Esophagus squamous epithelium (tissue), 5 donors: ENCODE data around the gene STX10. TPM values are rescaled to one million over a fixed set of nuclear protein-coding genes. Genes with fewer than 3 reads are reported as not detected.

ENCODE experiments used
- DNase-seq: peaks from one replicate; lab custom pipeline; 2025; lab: John Stamatoyannopoulos, UW
- H3K27ac ChIP-seq, 4 donors: fragments of 200-600 bp; sonication (generic); one replicate each; pipeline ENCODE4 v1.5.1; 2016 to 2019; ENCODE audit warnings: mild to moderate bottlenecking in 1 of 4
- H3K27me3 ChIP-seq, 4 donors: fragments of 200-600 bp; sonication (generic); 1 replicate in 3 of 4; 2 replicates in 1 of 4; pipeline versions ENCODE4 v1.5.1 to v1.6.0; 2017 to 2021; ENCODE audit warnings: antibody characterized with exemption in 1 of 4
- H3K36me3 ChIP-seq, 3 donors: fragments of 200-600 bp; sonication (generic); one replicate each; pipeline ENCODE4 v1.5.1; 2016 to 2019
- H3K4me1 ChIP-seq, 3 donors: fragments of 200-600 bp; sonication (generic); one replicate each; pipeline ENCODE4 v1.5.1; 2017 to 2019
- H3K4me3 ChIP-seq, 4 donors: fragments of 200-600 bp; sonication (generic); 1 replicate in 3 of 4; 2 replicates in 1 of 4; pipeline ENCODE4 v1.5.1; 2016 to 2019; ENCODE audit warnings: mild to moderate bottlenecking in 2 of 4, moderate library complexity in 1 of 4
- H3K9me3 ChIP-seq, 3 donors: fragments of 200-600 bp; sonication (generic); one replicate each; pipeline ENCODE4 v1.5.1; 2016 to 2019
- POLR2A ChIP-seq, 4 donors: fragments of 450-650 bp; IDR thresholded peaks; one replicate each; pipeline ENCODE4 v1.6.1; 2017; ENCODE audit warnings: antibody characterized with exemption in 4 of 4, mild to moderate bottlenecking in 4 of 4, moderate library complexity in 3 of 4
- WGBS, 2 donors: methylation state at CpG; one replicate each; pipeline ENCODE4 v1.1.5; 2018; 5-methylcytosine and 5-hydroxymethylcytosine counted together
- intact Hi-C: fragments of 100-400 bp; cut with DNase I; formaldehyde crosslinking; loops from one replicate; pipeline ENCODE4 v1.15.0; 2022
- total RNA-seq, 4 donors: library from RNA; depleted of rRNA; stranded (reverse); fragments of >200 nt; gene quantifications; one replicate each; pipeline ENCODE4 v1.1.0, GENCODE V29; 2016
- TF ChIP-seq, protein P1 (sequence below), 6 experiments: fragments of 450-650 bp in 4 of 6; fragments of 200-600 bp in 2 of 6; sonication (generic) in 2 of 6; IDR thresholded peaks; one replicate each; pipeline ENCODE4 v1.5.1; 2016 to 2019; ENCODE audit warnings: antibody characterized with exemption in 6 of 6, mild to moderate bottlenecking in 4 of 6, moderate library complexity in 4 of 6
- donor health status: DM: yes; HTN: yes; CAD: no.

STX10 gene
- total RNA-seq, 4 donors from 2014 or later = 50.3 to 80.4 (median 69.3) TPM

DNA sequence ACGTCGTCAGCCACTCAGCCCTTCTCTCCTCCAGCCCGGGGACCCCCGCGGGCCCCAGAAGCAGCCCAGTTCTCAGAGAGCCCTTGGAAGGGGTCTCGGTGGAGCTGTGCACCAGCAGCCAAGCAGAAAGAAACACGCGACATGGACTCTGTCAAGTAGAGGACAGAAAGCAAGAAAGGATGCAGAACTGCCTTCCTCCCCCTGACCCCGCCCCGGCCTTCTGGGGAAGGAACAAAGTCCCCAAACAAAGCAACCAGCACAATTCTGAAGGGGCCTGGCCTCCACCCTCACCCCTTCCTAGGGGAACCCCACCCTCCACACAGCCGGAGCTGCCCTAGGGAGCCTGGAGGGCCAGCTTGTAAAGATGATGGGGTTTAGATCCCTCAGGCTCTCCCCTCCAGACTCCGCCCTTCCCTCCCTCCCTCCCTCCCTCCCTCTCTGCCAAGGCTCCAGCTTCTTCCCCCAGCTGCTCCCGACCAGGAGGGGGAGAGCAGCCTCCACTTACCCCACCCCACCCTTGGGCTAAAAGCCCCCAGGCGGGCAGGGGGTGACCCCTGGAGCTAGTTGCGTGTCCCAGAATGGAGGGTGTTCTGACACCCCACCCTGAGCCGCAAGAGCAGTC, 55.3 kb downstream of the STX10 start:
- intact Hi-C loops = loop anchor here (5.0 kb wide), 1 partner anchor 113 kb away; no protein-coding TSS in a partner anchor
- 65 to 68% methylated on average over 10 to 14 of the region's 16 CpGs for WGBS, 2 donors
- H3K27me3 ChIP-seq = peaks cover 0 to 9% (median 0%) of the 10 kb centered on the region in 4 donors
- peak overlapping the region in 2 of 4 donors; percentile 23 to 47 for H3K4me3 ChIP-seq
- peaks cover 0 to 56% (median 0%) of the 10 kb centered on the region in 3 donors for H3K36me3 ChIP-seq
- H3K9me3 ChIP-seq = no peaks in the 10 kb centered on the region
- no peak for TF ChIP-seq POLR2A (IDR thresholded peaks at IDR 0.05)
- TF ChIP-seq, protein P1, sequence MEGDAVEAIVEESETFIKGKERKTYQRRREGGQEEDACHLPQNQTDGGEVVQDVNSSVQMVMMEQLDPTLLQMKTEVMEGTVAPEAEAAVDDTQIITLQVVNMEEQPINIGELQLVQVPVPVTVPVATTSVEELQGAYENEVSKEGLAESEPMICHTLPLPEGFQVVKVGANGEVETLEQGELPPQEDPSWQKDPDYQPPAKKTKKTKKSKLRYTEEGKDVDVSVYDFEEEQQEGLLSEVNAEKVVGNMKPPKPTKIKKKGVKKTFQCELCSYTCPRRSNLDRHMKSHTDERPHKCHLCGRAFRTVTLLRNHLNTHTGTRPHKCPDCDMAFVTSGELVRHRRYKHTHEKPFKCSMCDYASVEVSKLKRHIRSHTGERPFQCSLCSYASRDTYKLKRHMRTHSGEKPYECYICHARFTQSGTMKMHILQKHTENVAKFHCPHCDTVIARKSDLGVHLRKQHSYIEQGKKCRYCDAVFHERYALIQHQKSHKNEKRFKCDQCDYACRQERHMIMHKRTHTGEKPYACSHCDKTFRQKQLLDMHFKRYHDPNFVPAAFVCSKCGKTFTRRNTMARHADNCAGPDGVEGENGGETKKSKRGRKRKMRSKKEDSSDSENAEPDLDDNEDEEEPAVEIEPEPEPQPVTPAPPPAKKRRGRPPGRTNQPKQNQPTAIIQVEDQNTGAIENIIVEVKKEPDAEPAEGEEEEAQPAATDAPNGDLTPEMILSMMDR (IDR thresholded peaks at IDR 0.05) = no peak
- H3K27ac ChIP-seq = peak overlapping the region in 3 of 4 donors; percentile 85 to 94 (median 91)
- DNase-seq = no peak
- H3K4me1 ChIP-seq = peaks cover 41 to 98% (median 67%) of the 10 kb centered on the region in 3 donors

DNA sequence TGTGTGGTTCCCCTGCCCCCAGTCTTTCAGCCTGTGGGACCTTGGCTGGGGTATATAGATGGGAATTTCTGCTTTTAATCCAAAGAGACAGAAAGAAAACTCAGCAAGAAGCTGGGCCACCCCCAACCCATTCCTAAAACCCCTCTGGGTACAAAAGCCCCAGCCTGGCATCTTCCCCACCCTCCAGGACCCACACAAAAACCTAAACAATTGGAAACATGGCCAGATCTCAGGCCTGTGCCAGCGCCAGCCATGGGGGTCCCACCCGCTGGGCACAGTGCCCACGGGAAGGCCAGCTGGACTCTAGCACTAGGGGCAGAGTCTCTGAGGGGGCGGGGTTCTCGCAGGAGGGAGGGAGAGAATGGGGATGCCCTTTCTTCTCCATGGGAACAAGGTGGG, 56.1 kb downstream of the STX10 start:
- intact Hi-C loops = loop anchor here (5.0 kb wide), 1 partner anchor 112 kb away; no protein-coding TSS in a partner anchor
- no peak for DNase-seq
- Histone ChIP-seq H3K36me3 (peaks cover 0 to 63% (median 0%) of the 10 kb centered on the region in 3 donors), H3K9me3 (no peaks in the 10 kb centered on the region), H3K27me3 (peaks cover 0 to 9% (median 0%) of the 10 kb centered on the region in 4 donors), H3K4me1 (peaks cover 39 to 98% (median 67%) of the 10 kb centered on the region in 3 donors), H3K4me3 (no peak overlapping the region), H3K27ac (peak overlapping the region in 3 of 4 donors; percentile 85 to 94 (median 91))
- TF ChIP-seq, protein P1 (IDR thresholded peaks at IDR 0.05) = no peak
- no peak for TF ChIP-seq POLR2A (IDR thresholded peaks at IDR 0.05)
- WGBS, 2 donors = no CpG with 5 or more reads among the region's 5 CpGs

Other genes starting within 250 kb of the STX10 start
- gene SYCE2, start 231.1 kb downstream of the STX10 start, total RNA-seq = 1 to 10 TPM in 1 of 4 donors, not detected in 3; 2.2 TPM
- gene FARSA, start 216.7 kb downstream of the STX10 start, total RNA-seq = 10 to 100 TPM; 47.7 to 53.8 (median 51.0) TPM
- gene CALR, start 211.8 kb downstream of the STX10 start, total RNA-seq = 100 to 1,000 TPM; 262 to 577 (median 513) TPM
- gene RAD23A, start 204.5 kb downstream of the STX10 start, total RNA-seq = 10 to 100 TPM; 67.7 to 87.4 (median 82.4) TPM
- gene GADD45GIP1, start 193.2 kb downstream of the STX10 start, total RNA-seq = 10 to 100 TPM; 34.4 to 59.7 (median 44.9) TPM
- gene DAND5, start 180.8 kb downstream of the STX10 start, total RNA-seq = not detected
- 10 to 100 TPM; 32.3 to 81.2 (median 51.6) TPM for gene NFIX, start 154.9 kb downstream of the STX10 start, total RNA-seq
- 10 to 100 TPM in 1 of 4 donors, 1 to 10 TPM in 3; 2.1 to 13.0 (median 3.9) TPM for gene LYL1, start 47.5 kb downstream of the STX10 start, total RNA-seq
- 10 to 100 TPM; 19.4 to 42.5 (median 29.0) TPM for gene TRMT1, start 33.6 kb downstream of the STX10 start, total RNA-seq
- 10 to 100 TPM; 26.7 to 45.5 (median 37.1) TPM for gene NACC1, start 32.1 kb downstream of the STX10 start, total RNA-seq
- 100 to 1,000 TPM in 1 of 4 donors, 10 to 100 TPM in 3; 46.5 to 118 (median 76.9) TPM for gene IER2, start within 50 bp of the STX10 start, total RNA-seq